Mesodermal cell (in vitro differentiated cells): ENCODE measurements around the gene ZWILCH.

Experiments
- H3K27ac ChIP-seq: 2 replicates; pipeline ENCODE4 v1.7.0; 2013; ENCODE audit warnings: mild to moderate bottlenecking, low read depth, low read length, moderate library complexity; ENCODE audit not compliant: severe bottlenecking
- H3K36me3 ChIP-seq: 2 replicates; pipeline ENCODE4 v1.7.1; 2013; ENCODE audit warnings: mild to moderate bottlenecking, low read length, moderate library complexity; ENCODE audit not compliant: control insufficient read depth, insufficient read depth
- H3K4me1 ChIP-seq: one replicate; pipeline ENCODE4 v1.7.1; 2013; ENCODE audit warnings: mild to moderate bottlenecking, low read length; ENCODE audit not compliant: insufficient read depth, control insufficient read depth, poor library complexity, severe bottlenecking
- H3K4me3 ChIP-seq: 2 replicates; pipeline ENCODE4 v1.7.0; 2013; ENCODE audit warnings: low read length, control low read depth, mild to moderate bottlenecking; ENCODE audit not compliant: insufficient read depth, poor library complexity, severe bottlenecking; ENCODE audit errors: extremely low read depth
- H3K9me3 ChIP-seq: 2 replicates; pipeline ENCODE4 v1.7.1; 2013; ENCODE audit warnings: mild to moderate bottlenecking, low read length, moderate library complexity; ENCODE audit not compliant: control insufficient read depth
- WGBS, 2 experiments: methylation state at CpG; one replicate each; pipeline ENCODE4 v1.1.5; 2013; ENCODE audit warnings: missing lambda C conversion rate in 2 of 2; ENCODE audit not compliant: insufficient coverage in 2 of 2; 5-methylcytosine and 5-hydroxymethylcytosine counted together

Gene ZWILCH

GRCh38 chr15:66472176-66472999, 32.7 kb upstream of the ZWILCH start:
- peaks cover 42% of the 10 kb centered on the region for H3K4me1 ChIP-seq
- peaks cover 22% of the 10 kb centered on the region for H3K36me3 ChIP-seq
- peak overlapping the region; percentile 89 for H3K27ac ChIP-seq
- H3K4me3 ChIP-seq = no peak overlapping the region
- 36 to 56% methylated on average over 4 to 7 of the region's 8 CpGs for WGBS, 2 experiments
- no peaks in the 10 kb centered on the region for H3K9me3 ChIP-seq

- H3K4me3 ChIP-seq = no peak overlapping the region
- peak overlapping the region; percentile 10 for H3K27ac ChIP-seq
- peaks cover 42% of the 10 kb centered on the region for H3K4me1 ChIP-seq
- H3K36me3 ChIP-seq = peaks cover 17% of the 10 kb centered on the region
- WGBS, 2 experiments = 0% methylated on average over 2 of the region's 2 CpGs; no CpG with 5 or more reads in 1 of the 2 experiments
- no peaks in the 10 kb centered on the region for H3K9me3 ChIP-seq
Observed at GRCh38 chr15:66474135-66474534, 31.0 kb upstream of the ZWILCH start.

GRCh38 chr15:66474963-66475362, 30.2 kb upstream of the ZWILCH start:
- H3K36me3 ChIP-seq = peaks cover 17% of the 10 kb centered on the region
- H3K4me3 ChIP-seq = no peak overlapping the region
- peaks cover 42% of the 10 kb centered on the region for H3K4me1 ChIP-seq
- 71 to 75% methylated on average over 1 of the region's 3 CpGs for WGBS, 2 experiments
- H3K9me3 ChIP-seq = no peaks in the 10 kb centered on the region
- no peak overlapping the region for H3K27ac ChIP-seq

GRCh38 chr15:66476535-66476934, 28.6 kb upstream of the ZWILCH start:
- Histone ChIP-seq H3K9me3 (no peaks in the 10 kb centered on the region), H3K4me3 (no peak overlapping the region), H3K4me1 (peaks cover 42% of the 10 kb centered on the region), H3K36me3 (peaks cover 13% of the 10 kb centered on the region), H3K27ac (no peak overlapping the region)
- 82 to 93% methylated on average over 3 to 4 of the region's 4 CpGs for WGBS, 2 experiments

- H3K9me3 ChIP-seq = no peaks in the 10 kb centered on the region
- no peak overlapping the region for H3K4me3 ChIP-seq
- WGBS, 2 experiments = 71 to 100% methylated on average over 1 to 2 of the region's 2 CpGs
- H3K36me3 ChIP-seq = peaks cover 17% of the 10 kb centered on the region
- peaks cover 38% of the 10 kb centered on the region for H3K4me1 ChIP-seq
- no peak overlapping the region for H3K27ac ChIP-seq
Observed at GRCh38 chr15:66477011-66477410, 28.1 kb upstream of the ZWILCH start.

GRCh38 chr15:66480267-66480666, 24.9 kb upstream of the ZWILCH start:
- no peak overlapping the region for H3K4me3 ChIP-seq
- H3K9me3 ChIP-seq = no peaks in the 10 kb centered on the region
- WGBS, 2 experiments = 93% methylated on average over 4 of the region's 6 CpGs; no CpG with 5 or more reads in 1 of the 2 experiments
- no peak overlapping the region for H3K27ac ChIP-seq
- peaks cover 36% of the 10 kb centered on the region for H3K36me3 ChIP-seq
- H3K4me1 ChIP-seq = peaks cover 11% of the 10 kb centered on the region

GRCh38 chr15:66481107-66481856, 23.8 kb upstream of the ZWILCH start:
- Histone ChIP-seq H3K36me3 (peaks cover 46% of the 10 kb centered on the region), H3K9me3 (no peaks in the 10 kb centered on the region), H3K27ac (no peak overlapping the region), H3K4me1 (peaks cover under 1% of the 10 kb centered on the region), H3K4me3 (no peak overlapping the region)
- WGBS, 2 experiments = 90 to 95% methylated on average over 7 to 8 of the region's 10 CpGs

GRCh38 chr15:66482539-66482938, 22.6 kb upstream of the ZWILCH start:
- no peaks in the 10 kb centered on the region for H3K9me3 ChIP-seq
- H3K4me3 ChIP-seq = no peak overlapping the region
- H3K4me1 ChIP-seq = no peaks in the 10 kb centered on the region
- H3K27ac ChIP-seq = no peak overlapping the region
- WGBS, 2 experiments = 93 to 96% methylated on average over 4 to 7 of the region's 9 CpGs
- H3K36me3 ChIP-seq = peaks cover 59% of the 10 kb centered on the region

GRCh38 chr15:66483131-66483566, 22.0 kb upstream of the ZWILCH start:
- Histone ChIP-seq H3K36me3 (peaks cover 65% of the 10 kb centered on the region), H3K4me1 (no peaks in the 10 kb centered on the region)
- WGBS, 2 experiments = 78 to 97% methylated on average over 2 of the region's 3 CpGs

GRCh38 chr15:66484539-66485112, 20.5 kb upstream of the ZWILCH start:
- Histone ChIP-seq H3K27ac (no peak overlapping the region), H3K36me3 (peaks cover 74% of the 10 kb centered on the region), H3K9me3 (no peaks in the 10 kb centered on the region), H3K4me1 (no peaks in the 10 kb centered on the region), H3K4me3 (no peak overlapping the region)
- 92 to 100% methylated on average over 4 to 5 of the region's 5 CpGs for WGBS, 2 experiments

More at GRCh38 chr15:66483131-66483566, 22.0 kb upstream of the ZWILCH start:
- Histone ChIP-seq H3K9me3 (no peaks in the 10 kb centered on the region), H3K4me3 (no peak overlapping the region), H3K27ac (no peak overlapping the region)
